Coronary artery (tissue), 2 donors: ENCODE measurements around the gene CNIH4.

Experiments
- DNase-seq: peaks from one replicate; pipeline ENCODE4 v3.0.0-alpha.2; 2017; ENCODE audit warnings: low spot score
- H3K27ac ChIP-seq, 2 donors: fragments of 200-600 bp; sonication (generic); one replicate each; pipeline ENCODE4 v1.5.1; 2016 to 2019
- H3K4me3 ChIP-seq: fragments of 200-600 bp; sonication (generic); 2 replicates; pipeline ENCODE4 v1.5.1; 2016; ENCODE audit warnings: mild to moderate bottlenecking, moderate library complexity
- TF ChIP-seq, protein P1 (sequence below): fragments of 200-600 bp; sonication (generic); IDR thresholded peaks from one replicate; pipeline ENCODE4 v1.5.1; 2019; ENCODE audit warnings: antibody characterized with exemption

CNIH4 gene

GRCh38 chr1:224375059-224375458 lies 18.4 kb downstream of the CNIH4 start:
- Histone ChIP-seq H3K27ac (no peak overlapping the region), H3K4me3 (no peak overlapping the region)
- DNase-seq: no peak
- TF ChIP-seq, protein P1, sequence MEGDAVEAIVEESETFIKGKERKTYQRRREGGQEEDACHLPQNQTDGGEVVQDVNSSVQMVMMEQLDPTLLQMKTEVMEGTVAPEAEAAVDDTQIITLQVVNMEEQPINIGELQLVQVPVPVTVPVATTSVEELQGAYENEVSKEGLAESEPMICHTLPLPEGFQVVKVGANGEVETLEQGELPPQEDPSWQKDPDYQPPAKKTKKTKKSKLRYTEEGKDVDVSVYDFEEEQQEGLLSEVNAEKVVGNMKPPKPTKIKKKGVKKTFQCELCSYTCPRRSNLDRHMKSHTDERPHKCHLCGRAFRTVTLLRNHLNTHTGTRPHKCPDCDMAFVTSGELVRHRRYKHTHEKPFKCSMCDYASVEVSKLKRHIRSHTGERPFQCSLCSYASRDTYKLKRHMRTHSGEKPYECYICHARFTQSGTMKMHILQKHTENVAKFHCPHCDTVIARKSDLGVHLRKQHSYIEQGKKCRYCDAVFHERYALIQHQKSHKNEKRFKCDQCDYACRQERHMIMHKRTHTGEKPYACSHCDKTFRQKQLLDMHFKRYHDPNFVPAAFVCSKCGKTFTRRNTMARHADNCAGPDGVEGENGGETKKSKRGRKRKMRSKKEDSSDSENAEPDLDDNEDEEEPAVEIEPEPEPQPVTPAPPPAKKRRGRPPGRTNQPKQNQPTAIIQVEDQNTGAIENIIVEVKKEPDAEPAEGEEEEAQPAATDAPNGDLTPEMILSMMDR: no peak

GRCh38 chr1:224377676-224378006 lies 21.0 kb downstream of the CNIH4 start:
- Histone ChIP-seq H3K27ac (no peak overlapping the region), H3K4me3 (no peak overlapping the region)
- DNase-seq: no peak
- TF ChIP-seq, protein P1: no peak

GRCh38 chr1:224378855-224379631 lies 22.4 kb downstream of the CNIH4 start:
- Histone ChIP-seq H3K27ac (peak overlapping the region in 1 of 2 donors; percentile 52), H3K4me3 (no peak overlapping the region)
- TF ChIP-seq, protein P1: no peak
- DNase-seq: no peak

DNA sequence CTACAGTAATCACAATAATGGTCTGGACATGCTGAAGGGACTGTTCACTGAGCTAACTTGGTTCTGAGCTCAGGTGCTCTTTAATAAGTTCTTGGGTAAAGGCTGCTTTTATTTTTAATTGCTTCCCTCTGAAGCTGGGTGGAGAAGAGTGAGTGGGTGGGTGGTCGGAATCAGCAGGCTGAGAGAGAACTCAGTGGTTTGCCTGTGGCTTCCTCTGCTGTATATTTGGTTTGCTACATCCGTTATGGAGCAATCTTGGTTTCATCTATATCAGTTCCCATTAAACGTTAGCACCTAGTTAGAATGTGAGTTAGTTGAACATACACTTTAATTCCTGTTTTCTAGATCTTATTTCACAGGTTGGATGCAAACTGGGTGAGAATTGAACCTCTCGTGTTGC lies 23.3 kb downstream of the CNIH4 start:
- no peak for DNase-seq
- no peak overlapping the region for H3K4me3 ChIP-seq
- TF ChIP-seq, protein P1: no peak
- H3K27ac ChIP-seq: no peak overlapping the region

- no peak overlapping the region for H3K4me3 ChIP-seq
- DNase-seq: no peak
- no peak overlapping the region for H3K27ac ChIP-seq
- TF ChIP-seq, protein P1: no peak
These were observed 25.3 kb downstream of the CNIH4 start for GRCh38 chr1:224381880-224382548.

GRCh38 chr1:224383218-224383617 lies 26.5 kb downstream of the CNIH4 start:
- TF ChIP-seq, protein P1: no peak
- DNase-seq: no peak
- H3K4me3 ChIP-seq: no peak overlapping the region
- H3K27ac ChIP-seq: no peak overlapping the region
